Suprapubic skin (tissue), 4 donors: ENCODE data around the gene LRRC8C.

Source experiments
- CTCF ChIP-seq, 2 donors: fragments of 200-600 bp in 1 of 2; fragments of 450-650 bp in 1 of 2; sonication (generic) in 1 of 2; IDR thresholded peaks; one replicate each; pipeline ENCODE4 v1.5.1; 2016 to 2019; ENCODE audit warnings: antibody characterized with exemption in 2 of 2, mild to moderate bottlenecking in 1 of 2, moderate library complexity in 1 of 2
- EP300 ChIP-seq: sonication (generic); formaldehyde crosslinking; IDR thresholded peaks from one replicate; pipeline ENCODE4 v1.6.1; 2017; ENCODE audit warnings: antibody characterized with exemption
- POLR2A ChIP-seq, 2 donors: fragments of 450-650 bp; IDR thresholded peaks; one replicate each; pipeline ENCODE4 v1.6.1; 2017; ENCODE audit warnings: antibody characterized with exemption in 2 of 2, mild to moderate bottlenecking in 2 of 2, moderate library complexity in 2 of 2
- POLR2AphosphoS5 ChIP-seq, 3 donors: sonication (generic); formaldehyde crosslinking; IDR thresholded peaks; one replicate each; pipeline ENCODE4 v1.6.1; 2017; ENCODE audit warnings: antibody characterized with exemption in 3 of 3

DNA sequence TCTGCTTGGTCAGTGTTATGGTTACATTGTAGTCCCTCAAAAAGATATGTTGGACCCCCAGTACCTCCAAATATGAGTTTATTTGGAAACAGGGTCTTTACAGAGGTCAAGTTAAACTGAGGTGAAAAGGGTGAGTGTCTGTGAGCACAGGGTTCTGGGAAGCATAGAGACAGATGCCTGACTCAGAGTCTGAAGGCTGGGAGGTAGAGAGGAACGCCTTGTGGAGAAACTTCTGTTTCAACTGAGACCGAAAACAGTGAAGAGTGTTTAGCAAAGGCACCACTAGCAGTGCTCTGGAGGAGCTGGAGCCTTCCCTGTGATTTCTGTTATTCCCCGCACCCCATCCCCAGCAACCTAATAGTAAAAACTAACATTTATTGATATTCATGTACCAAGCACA lies 122.7 kb downstream of the LRRC8C start:
- TF ChIP-seq CTCF (IDR thresholded peaks at IDR 0.05) (no peak), POLR2A (IDR thresholded peaks at IDR 0.05) (no peak), POLR2AphosphoS5 (IDR thresholded peaks at IDR 0.05) (no peak), EP300 (no peak)
